H1 (cell line): ENCODE measurements around the gene SMARCC1. TPM values are rescaled to one million over a fixed set of nuclear protein-coding genes. Genes with fewer than 3 reads are reported as not detected.

Experiments used
- CTCF ChIA-PET: fragments of 300-600 bp; sonication (Branson Sonifier 250); formaldehyde crosslinking; loops from one replicate; lab custom pipeline; 2021; ENCODE audit not compliant: partially characterized antibody; lab: Charles Lee
- POLR2A ChIA-PET: fragments of 300-600 bp; sonication (Branson Sonifier 250); formaldehyde crosslinking; loops from one replicate; lab custom pipeline; 2021; ENCODE audit warnings: inconsistent platforms; ENCODE audit not compliant: partially characterized antibody; lab: Charles Lee
- DNase-seq, 2 experiments: peaks; one replicate each; pipeline versions ENCODE4 v3.0.0 to v3.0.0-alpha.2; 2010 to 2022; ENCODE audit warnings: low spot score in 2 of 2, low read depth in 1 of 2, mixed read lengths in 1 of 2
- FAIRE-seq: peaks from 2 replicates; lab custom pipeline; 2011; peaks lifted over from hg19 to GRCh38; lab: Jason Lieb, UNC
- H2AFZ ChIP-seq: 2 replicates; pipeline ENCODE4 v1.8.1; 2012; ENCODE audit warnings: low read length, inconsistent platforms
- H2AK5ac ChIP-seq: 2 replicates; pipeline ENCODE4 v1.6.1; 2013; ENCODE audit warnings: low read depth, low read length
- H2BK120ac ChIP-seq: replicated peaks from 2 replicates; pipeline ENCODE3; 2013; ENCODE audit warnings: low read depth, low read length, inconsistent platforms
- H2BK12ac ChIP-seq: 2 replicates; pipeline ENCODE4 v1.6.1; 2013; ENCODE audit warnings: low read depth, low read length
- H2BK15ac ChIP-seq: 2 replicates; pipeline ENCODE4 v1.6.1; 2013; ENCODE audit warnings: low read length
- H2BK20ac ChIP-seq: 2 replicates; pipeline ENCODE4 v1.6.1; 2013; ENCODE audit warnings: low read length
- H2BK5ac ChIP-seq: 2 replicates; pipeline ENCODE4 v1.6.1; 2013; ENCODE audit warnings: low read depth, low read length
- H3K14ac ChIP-seq: 2 replicates; pipeline ENCODE4 v1.6.1; 2013; ENCODE audit warnings: inconsistent platforms; ENCODE audit not compliant: insufficient read length
- H3K18ac ChIP-seq: 2 replicates; pipeline ENCODE4 v1.6.1; 2013; ENCODE audit warnings: low read length; ENCODE audit errors: extremely low read depth
- H3K23ac ChIP-seq: 2 replicates; pipeline ENCODE4 v1.6.1; 2013; ENCODE audit warnings: inconsistent platforms; ENCODE audit not compliant: insufficient read length
- H3K23me2 ChIP-seq: 2 replicates; pipeline ENCODE4 v1.6.1; 2013; ENCODE audit warnings: low read depth, low read length
- H3K27ac ChIP-seq: 2 replicates; pipeline ENCODE4 v1.6.1; 2011; ENCODE audit warnings: low read depth, low read length, inconsistent platforms
- H3K27me3 ChIP-seq, 4 experiments: replicated peaks in 1 of 4; 1 replicate in 1 of 4; 2 replicates in 3 of 4; pipeline versions ENCODE4 v1.6.1 to v1.8.1; 2011 to 2013; ENCODE audit warnings: low read length in 3 of 4, mild to moderate bottlenecking in 3 of 4, inconsistent platforms in 2 of 4, mixed read lengths in 2 of 4, moderate library complexity in 1 of 4; ENCODE audit not compliant: control insufficient read depth in 3 of 4, insufficient read depth in 3 of 4; ENCODE audit errors: extremely low read depth in 1 of 4
- H3K36me3 ChIP-seq, 4 experiments: 2 replicates each; pipeline versions ENCODE4 v1.6.1 to v1.8.1; 2011 to 2013; ENCODE audit warnings: mild to moderate bottlenecking in 4 of 4, low read length in 3 of 4, moderate library complexity in 2 of 4, control low read depth in 1 of 4, inconsistent platforms in 1 of 4; ENCODE audit not compliant: insufficient read depth in 4 of 4, control insufficient read depth in 2 of 4
- H3K4ac ChIP-seq: replicated peaks from 2 replicates; pipeline ENCODE3; 2013; ENCODE audit warnings: low read length, low read depth, mixed read lengths, inconsistent platforms; ENCODE audit not compliant: insufficient read length
- H3K4me1 ChIP-seq, 4 experiments: replicated peaks in 1 of 4; 1 replicate in 1 of 4; 2 replicates in 3 of 4; pipeline versions ENCODE4 v1.6.1 to v1.8.1; 2011 to 2013; ENCODE audit warnings: low read length in 3 of 4, inconsistent platforms in 2 of 4, mixed read lengths in 1 of 4; ENCODE audit not compliant: insufficient read depth in 4 of 4, control insufficient read depth in 3 of 4
- H3K4me2 ChIP-seq, 2 experiments: 2 replicates each; pipeline versions ENCODE4 v1.6.1 to v1.8.1; 2011 to 2013; ENCODE audit warnings: low read depth in 2 of 2, low read length in 2 of 2, control low read depth in 1 of 2, inconsistent platforms in 1 of 2, mild to moderate bottlenecking in 1 of 2; ENCODE audit not compliant: insufficient read depth in 1 of 2
- H3K4me3 ChIP-seq, 4 experiments: fragments of 200-600, 300-600 bp in 1 of 4; sonication (generic), shearing (Covaris generic), sonication (Bioruptor Twin) in 1 of 4; 2 replicates each; pipeline versions ENCODE4 v1.5.1 to v1.8.1; 2011 to 2016; ENCODE audit warnings: low read length in 4 of 4, low read depth in 3 of 4, control low read depth in 2 of 4, inconsistent platforms in 2 of 4, mild to moderate bottlenecking in 2 of 4, mixed read lengths in 1 of 4, moderate library complexity in 1 of 4; ENCODE audit not compliant: insufficient read depth in 2 of 4; ENCODE audit errors: extremely low read depth in 1 of 4
- H3K56ac ChIP-seq: replicated peaks from 2 replicates; pipeline ENCODE3; 2013; ENCODE audit warnings: low read depth, mild to moderate bottlenecking, mixed read lengths, low read length, inconsistent platforms; ENCODE audit not compliant: insufficient read length
- H3K79me1 ChIP-seq: 2 replicates; pipeline ENCODE4 v1.6.1; 2013; ENCODE audit warnings: low read depth, low read length, control low read depth
- H3K79me2 ChIP-seq, 2 experiments: 2 replicates each; pipeline versions ENCODE4 v1.6.1 to v1.8.1; 2012 to 2013; ENCODE audit warnings: low read length in 2 of 2, mild to moderate bottlenecking in 2 of 2, inconsistent platforms in 1 of 2; ENCODE audit not compliant: insufficient read depth in 2 of 2, control insufficient read depth in 1 of 2
- H3K9ac ChIP-seq, 4 experiments: replicated peaks in 1 of 4; 1 replicate in 1 of 4; 2 replicates in 3 of 4; pipeline versions ENCODE4 v1.6.1 to v1.8.1; 2011 to 2013; ENCODE audit warnings: low read depth in 3 of 4, low read length in 3 of 4, control low read depth in 2 of 4, mild to moderate bottlenecking in 2 of 4, moderate library complexity in 2 of 4, inconsistent platforms in 1 of 4; ENCODE audit errors: extremely low read depth in 1 of 4
- H3K9me3 ChIP-seq, 2 experiments: 2 replicates each; pipeline versions ENCODE4 v1.6.1 to v1.8.1; 2012 to 2013; ENCODE audit warnings: mild to moderate bottlenecking in 2 of 2, moderate library complexity in 2 of 2, control low read depth in 1 of 2, inconsistent platforms in 1 of 2, low read depth in 1 of 2, low read length in 1 of 2, mixed read lengths in 1 of 2; ENCODE audit not compliant: insufficient read depth in 2 of 2
- H4K20me1 ChIP-seq, 2 experiments: replicated peaks in 1 of 2; 2 replicates each; pipeline versions ENCODE3 to v1.8.1; 2011 to 2013; ENCODE audit warnings: inconsistent platforms in 2 of 2, low read length in 2 of 2, mild to moderate bottlenecking in 1 of 2; ENCODE audit not compliant: insufficient read depth in 2 of 2, control insufficient read depth in 1 of 2
- H4K5ac ChIP-seq: 2 replicates; pipeline ENCODE4 v1.6.1; 2013; ENCODE audit warnings: low read length, low read depth, mixed read lengths, inconsistent platforms; ENCODE audit not compliant: insufficient read length
- H4K8ac ChIP-seq: 2 replicates; pipeline ENCODE4 v1.8.0; 2013; ENCODE audit warnings: mild to moderate bottlenecking, moderate library complexity, low read length, inconsistent platforms; ENCODE audit not compliant: insufficient read depth; ENCODE audit errors: extremely low read depth
- H4K91ac ChIP-seq: replicated peaks from 2 replicates; pipeline ENCODE3; 2013; ENCODE audit warnings: low read length, mixed read lengths, inconsistent platforms; ENCODE audit not compliant: insufficient read length
- BCL11A ChIP-seq, 2 experiments: IDR thresholded peaks; one replicate each; pipeline ENCODE4 v1.6.1; 2011; ENCODE audit warnings: low read depth in 2 of 2, low read length in 2 of 2, mild to moderate bottlenecking in 2 of 2
- FOSL1 ChIP-seq: IDR thresholded peaks from 2 replicates; pipeline ENCODE4 v1.6.1; 2011; ENCODE audit warnings: mild to moderate bottlenecking, low read depth, low read length, moderate library complexity; ENCODE audit not compliant: insufficient read depth
- GABPA ChIP-seq: IDR thresholded peaks from 2 replicates; pipeline ENCODE4 v1.6.1; 2011; ENCODE audit warnings: mild to moderate bottlenecking, low read length, moderate library complexity, borderline replicate concordance; ENCODE audit not compliant: insufficient read depth
- GTF2F1 ChIP-seq: IDR thresholded peaks from 2 replicates; pipeline ENCODE4 v1.6.1; 2012; ENCODE audit warnings: low read depth, low read length, improper control_type of control experiment, borderline replicate concordance
- NANOG ChIP-seq: IDR thresholded peaks from 2 replicates; pipeline ENCODE4 v1.6.1; 2011; ENCODE audit warnings: low read length, low read depth, mild to moderate bottlenecking, inconsistent platforms; ENCODE audit not compliant: insufficient read depth, poor library complexity, severe bottlenecking
- NRF1 ChIP-seq: IDR thresholded peaks from 2 replicates; pipeline ENCODE4 v1.6.1; 2011; ENCODE audit warnings: mild to moderate bottlenecking, low read depth, low read length, improper control_type of control experiment
- POU5F1 ChIP-seq: IDR thresholded peaks from 2 replicates; pipeline ENCODE4 v1.6.1; 2011; ENCODE audit warnings: low read depth, mild to moderate bottlenecking, low read length, moderate library complexity
- WGBS, 2 experiments: shearing (Covaris generic) in 1 of 2; methylation state at CpG; one replicate each; pipeline versions ENCODE4 v1.1.6 to v1.1.7; 2013 to 2015; ENCODE audit warnings: low lambda C conversion rate in 2 of 2, mixed read lengths in 2 of 2, inconsistent platforms in 1 of 2, low coverage in 1 of 2, missing lambda C conversion rate in 1 of 2; ENCODE audit not compliant: insufficient replicate concordance in 2 of 2, insufficient coverage in 1 of 2, insufficient read length in 1 of 2; ENCODE audit errors: extremely low coverage in 1 of 2, missing lambda C conversion rate in 1 of 2; 5-methylcytosine and 5-hydroxymethylcytosine counted together
- polyA plus RNA-seq, 7 experiments: library from polyadenylated mRNA; depleted of rRNA in 3 of 7; stranded (reverse) in 5 of 7; unstranded in 2 of 7; fragments of >200 nt in 5 of 7; fragments of 200-250 nt in 2 of 7; gene quantifications; 1 replicate in 5 of 7; 2 replicates in 1 of 7; 4 replicates in 1 of 7; pipeline versions ENCODE4 v1.2.1 to v1.2.3, GENCODE V29; 2011 to 2013; ENCODE audit warnings: missing spikeins in 2 of 7, mixed read lengths in 2 of 7
- total RNA-seq: library from RNA; stranded (reverse); fragmentation: NEBNext Ultra II Directional; extraction: Animal tissue kit (Norgen Biotek cat#: 25700); gene quantifications from 2 replicates; pipeline ENCODE4 v1.2.1, GENCODE V29; 2021
- TF ChIP-seq, protein P1 (sequence below): IDR thresholded peaks from 2 replicates; pipeline ENCODE4 v1.6.1; 2012; ENCODE audit warnings: inconsistent platforms

Gene SMARCC1
- total and polyA plus RNA-seq, 2 of the 8 experiments (the other 6 are each of a cell fraction or from before 2014, with no cell fraction given) = 64.1 to 335 TPM

DNA sequence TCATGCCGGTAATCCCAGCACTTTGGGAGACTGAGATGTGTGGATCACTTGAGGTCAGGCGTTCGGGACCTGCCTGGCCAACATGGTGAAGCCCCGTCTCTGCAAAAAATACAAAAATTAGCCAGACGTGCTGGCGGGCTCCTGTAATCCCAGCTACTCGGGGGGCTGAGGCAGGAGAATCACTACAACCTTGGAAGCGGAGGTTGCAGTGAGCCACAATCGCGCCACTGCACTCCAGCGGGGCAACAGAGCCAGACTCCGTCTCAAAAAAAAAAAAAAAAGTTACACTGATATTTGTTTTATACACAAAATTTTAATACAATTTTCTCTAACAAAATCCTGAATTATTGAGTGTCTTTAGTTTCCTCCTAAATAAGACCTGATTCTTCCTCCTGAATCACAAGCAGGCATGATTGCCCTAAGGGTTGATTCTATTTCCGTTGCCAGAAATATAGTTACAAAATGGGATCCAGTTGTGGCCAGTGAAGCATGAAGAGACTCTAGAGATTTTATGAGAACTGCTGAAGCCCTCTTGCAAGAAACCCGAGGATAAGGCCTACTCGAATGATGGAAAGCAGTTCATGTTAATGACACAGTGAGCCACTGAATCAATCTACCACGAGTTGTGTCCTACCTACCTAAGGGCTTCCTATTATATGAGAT is 9.6 kb upstream of the SMARCC1 start:
- H2AFZ ChIP-seq = no peak overlapping the region
- H4K8ac ChIP-seq = no peak overlapping the region
- H3K27me3 ChIP-seq = no peaks in the 10 kb centered on the region
- no peaks in the 10 kb centered on the region for H3K79me1 ChIP-seq
- no peak overlapping the region for H4K5ac ChIP-seq
- H2BK120ac ChIP-seq = no peak overlapping the region
- H3K23ac ChIP-seq = no peak overlapping the region
- no peak overlapping the region for H3K4me3 ChIP-seq
- no peaks in the 10 kb centered on the region for H3K9me3 ChIP-seq
- no peak overlapping the region for H2BK12ac ChIP-seq
- no peaks in the 10 kb centered on the region for H3K23me2 ChIP-seq
- H3K18ac ChIP-seq = no peak overlapping the region
- no peak for FAIRE-seq
- no peak overlapping the region for H2BK5ac ChIP-seq
- ChIA-PET CTCF (interaction anchor here (0.6 to 1.1 kb wide), 2 partner anchors 11 to 269 kb away, joined by 3 read pairs; no protein-coding TSS in a partner anchor), POLR2A (no interaction called here)
- no peak for DNase-seq
- no peak overlapping the region for H2BK15ac ChIP-seq
- no peaks in the 10 kb centered on the region for H3K36me3 ChIP-seq
- H4K91ac ChIP-seq = no peak overlapping the region
- no peaks in the 10 kb centered on the region for H3K4me1 ChIP-seq
- no peak overlapping the region for H2BK20ac ChIP-seq
- H3K9ac ChIP-seq = no peak overlapping the region
- no peaks in the 10 kb centered on the region for H4K20me1 ChIP-seq
- no peak overlapping the region for H3K27ac ChIP-seq
- no peak overlapping the region for H3K4me2 ChIP-seq
- H3K79me2 ChIP-seq = no peaks in the 10 kb centered on the region
- H3K56ac ChIP-seq = no peak overlapping the region
- 90% methylated on average over 16 of the region's 16 CpGs; no CpG with 5 or more reads in 1 of the 2 experiments for WGBS, 2 experiments
- TF ChIP-seq FOSL1 (no peak), POU5F1 (no peak), NRF1 (no peak), NANOG (no peak), GABPA (no peak), GTF2F1 (no peak), BCL11A (IDR thresholded peaks at IDR 0.05; ENCODE audit: low read depth in 2 of 2, low read length in 2 of 2) (no peak)
- TF ChIP-seq, protein P1, sequence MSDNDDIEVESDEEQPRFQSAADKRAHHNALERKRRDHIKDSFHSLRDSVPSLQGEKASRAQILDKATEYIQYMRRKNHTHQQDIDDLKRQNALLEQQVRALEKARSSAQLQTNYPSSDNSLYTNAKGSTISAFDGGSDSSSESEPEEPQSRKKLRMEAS = no peak
- no peak overlapping the region for H3K14ac ChIP-seq
- H3K4ac ChIP-seq = no peak overlapping the region
- H2AK5ac ChIP-seq = no peak overlapping the region
